ENCODE data around the gene PKNOX2. TPM values are rescaled to one million over a fixed set of nuclear protein-coding genes. Genes with fewer than 3 reads are reported as not detected.

PKNOX2 gene
- total RNA-seq, 2 experiments from 2014 or later: not detected

DNA sequence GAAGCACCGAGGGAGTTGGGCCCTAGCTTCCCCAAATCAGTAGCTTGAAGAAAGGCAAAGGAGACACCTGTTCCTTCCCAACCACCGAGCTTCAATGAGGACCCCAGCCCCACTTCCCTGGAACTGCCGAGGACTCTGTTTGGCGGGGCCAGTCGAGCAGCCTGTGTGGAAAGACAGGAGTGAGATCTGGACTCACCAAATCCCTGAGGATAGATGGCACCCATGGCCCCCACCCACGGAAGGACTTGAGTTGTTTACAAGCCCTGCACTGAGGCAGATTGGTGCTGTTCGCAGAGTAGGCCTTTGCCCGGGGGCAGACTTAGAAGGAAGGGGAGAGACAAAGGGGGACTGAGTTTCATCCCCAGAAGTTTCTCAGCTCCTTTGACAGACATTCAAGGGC, 266.9 kb downstream of the PKNOX2 start:
- H3K4me1 Mint-ChIP-seq: no peaks in the 10 kb centered on the region
- no peak overlapping the region for H3K4me3 Mint-ChIP-seq
- H3K9me3 Mint-ChIP-seq: no peaks in the 10 kb centered on the region
- no peak overlapping the region for H3K27ac Mint-ChIP-seq
- DNase-seq: no peak
- POLR2A ChIA-PET: no interaction called here
- CTCF ChIA-PET: interaction anchor here (1.2 to 1.6 kb wide), 3 partner anchors 19 to 30 kb away, joined by 3 to 4 read pairs (median 4); no protein-coding TSS in a partner anchor
- peaks cover 6% of the 10 kb centered on the region for H3K27me3 Mint-ChIP-seq
- H3K36me3 Mint-ChIP-seq (ENCODE audit: low read depth): no peaks in the 10 kb centered on the region

DNA sequence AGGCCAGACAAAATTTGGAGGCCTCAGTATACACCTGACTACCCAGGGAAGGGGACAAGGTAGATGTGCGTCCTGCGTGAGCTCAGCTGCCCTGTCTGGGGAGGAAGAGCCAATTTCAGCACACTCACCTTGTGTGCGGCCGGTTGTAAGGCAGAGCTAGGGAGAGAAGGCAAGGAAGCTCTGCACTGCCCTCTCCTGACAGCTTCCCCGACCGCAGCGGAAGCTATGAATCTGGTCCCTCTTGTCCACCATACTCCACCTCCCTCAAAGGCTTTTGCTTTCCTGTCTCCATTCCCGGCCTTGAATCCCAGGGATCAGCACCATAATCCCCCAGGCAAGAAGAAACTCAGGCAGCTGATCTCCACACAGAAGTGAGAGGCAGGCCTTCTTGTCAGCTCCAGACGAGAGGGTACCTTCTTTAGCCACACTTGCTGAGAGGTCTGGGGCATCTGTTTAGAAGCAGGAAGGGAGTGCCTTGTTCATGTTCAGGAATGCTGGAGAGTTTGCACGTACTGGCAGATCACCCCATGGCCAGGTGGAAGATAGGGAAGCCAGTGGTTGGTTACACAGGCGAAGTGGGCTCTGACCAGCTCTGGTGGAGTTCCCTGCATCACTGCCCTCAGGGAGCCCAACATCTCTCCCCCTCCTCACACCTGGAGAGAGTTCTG, 269.0 kb downstream of the PKNOX2 start:
- Mint-ChIP-seq H3K27ac (no peak overlapping the region), H3K9me3 (no peaks in the 10 kb centered on the region), H3K4me1 (no peaks in the 10 kb centered on the region), H3K27me3 (peaks cover 11% of the 10 kb centered on the region), H3K36me3 (ENCODE audit: low read depth) (no peaks in the 10 kb centered on the region), H3K4me3 (no peak overlapping the region)
- CTCF ChIA-PET: interaction anchor here (0.5 to 1.1 kb wide), 2 partner anchors 10 to 19 kb away, joined by 3 to 6 read pairs; no protein-coding TSS in a partner anchor
- POLR2A ChIA-PET: no interaction called here
- DNase-seq: no peak

DNA sequence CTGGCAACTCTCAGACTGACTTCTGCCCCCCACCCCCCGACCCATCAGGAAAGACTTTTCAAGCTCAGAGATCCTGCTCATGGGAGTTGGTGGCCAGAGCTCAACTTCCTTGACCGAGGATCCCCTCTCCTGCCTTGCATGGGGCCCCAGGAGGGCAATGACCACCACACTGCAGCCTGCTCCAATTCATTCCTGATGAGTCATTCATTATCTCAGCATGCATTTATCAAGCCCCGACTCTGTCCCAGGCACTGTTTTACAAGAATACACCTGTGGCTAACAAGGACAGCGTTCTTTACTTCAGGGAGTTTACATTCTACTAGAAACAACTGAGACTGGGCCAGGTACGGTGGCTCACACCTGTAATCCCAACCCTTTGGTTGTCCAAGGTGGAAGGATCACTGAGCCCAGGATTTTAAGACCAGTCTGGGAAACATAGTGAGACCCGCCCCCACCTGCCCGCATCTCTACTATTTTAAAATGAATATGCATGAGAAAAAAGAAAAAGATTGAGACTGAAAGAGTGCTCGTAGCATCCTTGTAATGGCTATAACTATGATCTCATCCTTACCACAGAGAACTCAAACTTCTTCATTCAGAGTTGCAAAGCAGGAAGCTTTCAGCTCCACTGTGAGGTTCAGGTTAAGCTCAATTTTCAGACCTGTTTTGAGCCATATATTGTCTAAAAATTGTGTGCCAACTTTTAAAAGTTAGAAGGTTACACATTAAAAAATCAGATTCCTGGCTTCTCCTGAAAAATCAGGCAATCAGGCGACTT, 271.1 kb downstream of the PKNOX2 start:
- no peaks in the 10 kb centered on the region for H3K36me3 Mint-ChIP-seq (ENCODE audit: low read depth)
- H3K4me1 Mint-ChIP-seq: no peaks in the 10 kb centered on the region
- CTCF ChIA-PET: interaction anchor here (0.7 to 1.0 kb wide), 2 partner anchors 16 to 150 kb away, joined by 4 to 5 read pairs; no protein-coding TSS in a partner anchor
- H3K27me3 Mint-ChIP-seq: peaks cover 19% of the 10 kb centered on the region
- POLR2A ChIA-PET: interaction anchor here (0.6 kb wide), 1 partner anchor 805 kb away, joined by 3 read pairs; no protein-coding TSS in a partner anchor
- no peak overlapping the region for H3K4me3 Mint-ChIP-seq
- DNase-seq: no peak
- H3K9me3 Mint-ChIP-seq: no peaks in the 10 kb centered on the region
- no peak overlapping the region for H3K27ac Mint-ChIP-seq

DNA sequence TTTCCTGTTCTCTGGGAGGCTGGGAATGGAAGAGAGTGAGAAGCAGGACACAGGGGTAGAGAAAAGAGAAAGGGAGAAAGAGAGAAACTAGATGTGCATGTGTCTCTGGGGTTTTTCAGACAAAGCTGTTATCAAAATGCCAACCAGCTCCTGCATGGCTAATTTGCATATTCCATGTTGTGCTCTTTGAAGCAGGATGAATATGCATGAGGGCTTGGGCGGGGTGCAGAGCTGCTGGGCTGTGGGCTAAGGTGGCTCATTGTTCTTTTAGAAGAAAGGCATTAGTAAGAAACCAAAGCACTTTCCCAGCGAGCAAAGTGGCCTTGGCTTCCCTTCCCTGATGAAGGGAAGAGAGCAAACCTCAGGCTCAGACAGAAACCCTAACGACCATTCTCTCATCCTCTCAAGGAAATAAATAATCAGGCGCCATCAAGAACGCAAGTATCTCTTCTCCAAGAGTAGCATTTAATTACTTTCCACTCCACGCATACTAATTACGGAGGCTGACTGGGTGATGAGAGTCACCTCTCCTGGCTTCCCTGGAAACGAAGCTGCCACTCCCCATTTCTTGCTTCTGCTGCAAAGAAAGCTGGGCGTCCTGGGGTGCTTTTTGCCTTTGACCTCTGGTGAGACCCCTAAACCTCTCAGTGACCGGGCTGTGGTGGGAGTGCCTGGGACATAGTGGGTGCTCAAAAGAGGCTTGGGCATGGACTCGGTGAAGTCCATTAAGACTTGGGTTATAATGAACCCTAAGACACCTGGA, 277.3 kb downstream of the PKNOX2 start:
- no peak for DNase-seq
- CTCF ChIA-PET: interaction anchor here (1.4 kb wide), 1 partner anchor 13 kb away, joined by 3 read pairs; no protein-coding TSS in a partner anchor
- no peak overlapping the region for H3K27ac Mint-ChIP-seq
- H3K4me1 Mint-ChIP-seq: no peaks in the 10 kb centered on the region
- no peaks in the 10 kb centered on the region for H3K36me3 Mint-ChIP-seq (ENCODE audit: low read depth)
- H3K4me3 Mint-ChIP-seq: no peak overlapping the region
- POLR2A ChIA-PET: no interaction called here
- peaks cover 29% of the 10 kb centered on the region for H3K27me3 Mint-ChIP-seq
- no peaks in the 10 kb centered on the region for H3K9me3 Mint-ChIP-seq

DNA sequence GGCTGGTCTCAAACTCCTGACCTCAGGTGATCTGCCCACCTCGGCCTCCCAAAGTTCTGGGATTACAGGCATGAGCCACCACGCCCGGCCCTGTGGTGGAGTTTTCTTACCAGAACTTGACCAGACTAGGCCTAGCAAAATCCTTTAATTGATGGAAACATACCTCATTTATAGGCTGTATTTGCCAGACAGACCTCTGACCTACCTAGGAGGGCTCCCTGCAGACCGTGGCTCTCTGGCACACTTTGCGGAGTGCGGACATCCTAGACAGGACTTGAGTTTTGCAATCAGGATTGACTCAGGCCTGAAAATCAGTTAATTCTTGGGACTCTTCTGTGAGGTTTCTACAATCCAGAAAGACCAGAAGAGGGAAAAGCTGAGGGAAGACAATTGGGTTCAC, 278.4 kb downstream of the PKNOX2 start:
- ChIA-PET POLR2A (no interaction called here), CTCF (interaction anchor here (1.9 kb wide), 1 partner anchor 9 kb away, joined by 13 read pairs; no protein-coding TSS in a partner anchor)
- no peaks in the 10 kb centered on the region for H3K4me1 Mint-ChIP-seq
- H3K4me3 Mint-ChIP-seq: no peak overlapping the region
- H3K27ac Mint-ChIP-seq: no peak overlapping the region
- H3K9me3 Mint-ChIP-seq: no peaks in the 10 kb centered on the region
- H3K36me3 Mint-ChIP-seq (ENCODE audit: low read depth): no peaks in the 10 kb centered on the region
- DNase-seq: no peak
- peaks cover 25% of the 10 kb centered on the region for H3K27me3 Mint-ChIP-seq

DNA sequence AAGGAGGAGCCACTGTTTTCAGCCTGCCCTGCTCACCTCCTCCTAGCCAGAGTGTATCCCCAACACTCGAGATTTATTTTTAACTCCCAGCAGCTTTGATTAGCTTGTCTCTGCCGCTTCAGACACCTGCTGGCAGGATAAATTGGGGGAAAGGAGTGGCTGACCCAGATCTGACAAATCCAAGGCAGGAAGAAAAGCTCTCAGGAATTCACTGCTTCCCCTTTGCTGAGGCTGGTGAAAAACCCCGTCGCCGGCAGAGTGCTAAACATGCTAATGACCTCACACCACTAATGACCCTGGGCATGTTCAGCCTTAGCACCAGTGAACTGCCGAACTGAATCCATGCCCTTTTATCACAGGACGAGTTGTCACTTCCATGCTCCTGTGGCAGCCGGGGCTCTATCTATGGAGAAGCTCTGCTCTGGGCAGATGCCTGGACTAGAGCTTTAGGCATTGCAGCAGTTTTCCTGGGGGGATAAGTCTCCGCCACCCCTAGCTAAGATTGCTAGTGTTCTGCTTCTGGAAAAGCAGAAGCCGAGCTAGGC, 279.3 kb downstream of the PKNOX2 start:
- Mint-ChIP-seq H3K4me1 (no peaks in the 10 kb centered on the region), H3K9me3 (no peaks in the 10 kb centered on the region), H3K36me3 (ENCODE audit: low read depth) (no peaks in the 10 kb centered on the region), H3K27ac (no peak overlapping the region), H3K4me3 (no peak overlapping the region), H3K27me3 (peaks cover 22% of the 10 kb centered on the region)
- DNase-seq: no peak
- ChIA-PET POLR2A (no interaction called here), CTCF (interaction anchor here (1.9 kb wide), 1 partner anchor 8 kb away, joined by 13 read pairs; no protein-coding TSS in a partner anchor)

DNA sequence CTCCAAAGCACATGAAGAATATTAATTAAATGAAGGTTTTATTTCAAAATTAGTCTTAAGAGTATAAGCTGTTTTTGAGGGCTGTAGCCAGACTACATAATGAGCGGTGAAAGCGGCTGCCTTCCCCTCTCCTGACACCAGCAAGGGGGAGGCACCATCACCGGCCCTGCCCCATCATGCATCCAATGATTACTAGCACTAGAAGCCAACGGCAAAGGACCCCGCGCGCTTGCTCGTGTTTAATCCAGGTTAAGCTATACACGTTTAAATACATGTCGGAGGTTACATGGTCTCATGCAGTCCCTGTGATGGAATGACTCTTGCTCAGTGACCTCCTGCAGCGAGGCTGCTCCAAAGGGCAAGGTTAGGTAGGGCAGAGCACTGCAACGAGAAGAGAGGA, 281.2 kb downstream of the PKNOX2 start:
- no peak for DNase-seq
- Mint-ChIP-seq H3K27me3 (peaks cover 16% of the 10 kb centered on the region), H3K9me3 (no peaks in the 10 kb centered on the region), H3K36me3 (ENCODE audit: low read depth) (no peaks in the 10 kb centered on the region), H3K4me1 (no peaks in the 10 kb centered on the region), H3K27ac (no peak overlapping the region), H3K4me3 (no peak overlapping the region)
- ChIA-PET POLR2A (no interaction called here), CTCF (no interaction called here)

DNA sequence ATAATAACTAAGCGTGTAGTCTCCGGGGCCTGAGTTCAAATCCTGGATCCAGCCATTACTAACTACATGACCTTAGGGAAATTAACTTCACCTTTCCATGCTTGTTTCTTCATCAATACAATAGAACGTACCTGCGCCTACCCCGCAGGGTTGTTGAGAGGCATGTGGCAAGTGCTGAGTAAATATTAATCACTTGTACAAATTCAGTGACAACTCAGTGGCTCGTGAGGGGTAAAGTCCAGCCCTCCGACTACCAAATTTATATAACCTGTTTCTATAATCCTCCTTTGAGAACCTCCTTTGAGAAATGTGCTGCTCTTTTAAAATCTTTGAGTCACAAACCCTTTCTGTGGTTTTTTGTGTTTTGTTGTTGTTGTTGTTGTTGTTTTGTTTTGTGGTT, 281.7 kb downstream of the PKNOX2 start:
- H3K27me3 Mint-ChIP-seq: peaks cover 10% of the 10 kb centered on the region
- ChIA-PET POLR2A (no interaction called here), CTCF (no interaction called here)
- H3K4me3 Mint-ChIP-seq: no peak overlapping the region
- no peaks in the 10 kb centered on the region for H3K9me3 Mint-ChIP-seq
- no peaks in the 10 kb centered on the region for H3K36me3 Mint-ChIP-seq (ENCODE audit: low read depth)
- DNase-seq: no peak
- peaks cover under 1% of the 10 kb centered on the region for H3K4me1 Mint-ChIP-seq
- H3K27ac Mint-ChIP-seq: no peak overlapping the region

DNA sequence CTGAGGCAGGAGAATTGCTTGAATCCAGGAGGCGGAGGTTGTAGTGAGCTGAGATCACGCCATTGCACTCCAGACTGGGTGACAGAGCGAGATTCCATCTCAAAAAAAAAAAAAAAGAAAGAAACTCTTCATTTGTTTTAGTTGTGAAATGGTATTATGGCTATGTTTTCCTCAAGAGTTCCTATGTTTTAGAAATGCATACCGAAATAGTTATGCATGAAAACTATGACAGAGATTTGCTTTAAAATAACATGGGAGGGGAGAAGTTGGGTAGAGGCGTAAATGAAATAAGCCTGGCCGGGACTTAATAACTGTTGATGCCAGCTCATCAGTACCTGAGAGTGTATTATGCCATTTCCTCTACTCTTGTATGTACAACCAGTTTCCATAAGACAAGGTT, 283.2 kb downstream of the PKNOX2 start:
- ChIA-PET CTCF (no interaction called here), POLR2A (no interaction called here)
- Mint-ChIP-seq H3K4me3 (no peak overlapping the region), H3K27me3 (peaks cover 2% of the 10 kb centered on the region), H3K4me1 (peaks cover 4% of the 10 kb centered on the region), H3K27ac (no peak overlapping the region), H3K36me3 (ENCODE audit: low read depth) (no peaks in the 10 kb centered on the region), H3K9me3 (no peaks in the 10 kb centered on the region)
- no peak for DNase-seq

DNA sequence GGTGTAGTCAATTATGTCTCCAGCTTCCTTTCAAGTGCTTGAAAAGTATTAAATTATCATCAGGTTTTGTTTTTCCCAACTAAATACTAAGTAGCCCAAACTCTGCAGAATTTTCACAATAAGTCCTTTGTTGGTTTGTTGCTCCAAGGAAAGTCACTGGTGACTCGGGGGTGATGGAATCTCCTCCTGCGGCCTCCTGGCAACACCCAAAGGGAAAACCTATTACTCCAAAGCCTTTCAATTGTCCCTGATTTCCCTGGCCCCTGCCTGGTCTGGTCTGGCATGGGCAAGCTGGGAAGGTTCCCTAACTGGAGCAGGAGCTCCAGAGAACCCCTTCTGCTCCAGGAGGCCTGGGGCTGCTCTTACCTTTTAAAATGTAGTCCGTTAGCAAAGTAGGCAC, 283.6 kb downstream of the PKNOX2 start:
- DNase-seq: no peak
- CTCF ChIA-PET: no interaction called here
- peaks cover 2% of the 10 kb centered on the region for H3K27me3 Mint-ChIP-seq

DNA sequence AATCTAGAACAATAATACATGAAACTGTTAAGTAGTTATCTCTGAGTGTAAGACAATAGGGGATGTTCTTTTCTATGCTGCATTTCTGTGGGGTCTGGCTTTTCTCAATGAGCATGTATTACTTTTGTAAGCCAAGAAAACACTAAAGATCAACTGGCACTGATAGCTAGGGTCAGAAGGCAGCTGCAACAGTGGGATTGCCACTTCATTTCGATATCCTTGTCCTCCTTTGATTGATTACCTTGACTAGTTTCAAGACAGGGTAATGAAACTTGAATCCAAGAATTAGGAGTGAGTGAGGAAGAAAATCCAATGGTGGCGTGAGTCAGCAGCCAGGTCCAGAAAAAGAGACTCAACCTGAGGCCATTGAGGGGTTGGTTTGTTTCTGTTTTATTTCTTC, 285.0 kb downstream of the PKNOX2 start:
- DNase-seq: no peak
- Mint-ChIP-seq H3K9me3 (no peaks in the 10 kb centered on the region), H3K4me1 (peaks cover 4% of the 10 kb centered on the region), H3K4me3 (no peak overlapping the region), H3K27me3 (peaks cover 2% of the 10 kb centered on the region), H3K27ac (no peak overlapping the region), H3K36me3 (ENCODE audit: low read depth) (no peaks in the 10 kb centered on the region)
- ChIA-PET CTCF (interaction anchor here (0.7 to 3.1 kb wide), 3 partner anchors 12 to 490 kb away, joined by 3 to 13 read pairs (median 3); no protein-coding TSS in a partner anchor), POLR2A (no interaction called here)

More for the DNA sequence above, 283.6 kb downstream of the PKNOX2 start:
- Mint-ChIP-seq H3K4me1 (peaks cover 4% of the 10 kb centered on the region), H3K4me3 (no peak overlapping the region), H3K27ac (no peak overlapping the region), H3K36me3 (ENCODE audit: low read depth) (no peaks in the 10 kb centered on the region), H3K9me3 (no peaks in the 10 kb centered on the region)
- POLR2A ChIA-PET: no interaction called here

DNA sequence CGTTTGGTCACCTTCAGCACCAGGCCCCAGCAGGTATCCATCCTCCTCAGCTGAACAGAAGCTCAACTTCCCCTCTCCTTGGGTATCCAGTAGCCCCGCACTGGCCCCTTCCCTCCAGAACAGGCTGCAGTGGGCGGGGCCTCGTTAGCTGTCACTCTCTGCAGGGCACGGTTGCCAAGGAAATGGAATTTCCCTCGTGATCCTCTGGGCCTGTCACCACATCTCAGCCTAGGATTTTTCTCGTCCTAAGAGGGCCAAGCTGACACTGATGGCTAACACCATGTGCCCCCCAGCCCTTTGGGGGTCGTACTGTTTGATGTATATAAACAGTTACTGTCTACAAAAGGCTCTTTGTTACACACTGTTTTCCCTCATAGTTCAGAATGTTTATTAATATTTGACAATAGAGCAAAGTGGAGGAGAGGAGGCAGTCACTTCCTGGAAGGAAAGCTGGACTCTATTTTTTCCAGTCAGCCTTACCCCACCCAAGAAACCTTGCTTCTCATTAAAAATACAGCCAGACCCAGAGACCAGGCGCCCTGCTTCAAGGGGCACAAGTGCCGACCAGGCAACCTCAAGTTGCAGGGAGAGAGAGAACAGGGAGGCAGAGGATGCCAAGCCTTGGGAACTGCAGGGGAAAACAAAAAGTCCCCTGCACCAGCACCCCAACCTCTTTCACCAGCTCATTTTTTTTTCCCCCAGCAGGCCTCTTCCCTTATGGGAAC, 287.0 kb downstream of the PKNOX2 start:
- peaks cover 4% of the 10 kb centered on the region for H3K4me1 Mint-ChIP-seq
- H3K27ac Mint-ChIP-seq: no peak overlapping the region
- H3K9me3 Mint-ChIP-seq: no peaks in the 10 kb centered on the region
- ChIA-PET POLR2A (no interaction called here), CTCF (interaction anchor here (0.5 to 3.1 kb wide), 7 partner anchors 8 to 24 kb away, joined by 3 to 13 read pairs (median 6); no protein-coding TSS in a partner anchor)
- H3K27me3 Mint-ChIP-seq: peaks cover 2% of the 10 kb centered on the region
- H3K36me3 Mint-ChIP-seq (ENCODE audit: low read depth): no peaks in the 10 kb centered on the region
- H3K4me3 Mint-ChIP-seq: no peak overlapping the region
- DNase-seq: no peak
